AG04450 (cell line): ENCODE data around the gene PLXNA4. TPM values are rescaled to one million over a fixed set of nuclear protein-coding genes. Genes with fewer than 3 reads are reported as not detected.

Experiments used
- CTCF ChIA-PET: fragments of 300-600, 350-600 bp; formaldehyde crosslinking; extraction: SDS; loops from one replicate; lab custom pipeline; 2022; ENCODE audit warnings: antibody characterized with exemption, inconsistent platforms; lab: Charles Lee
- POLR2A ChIA-PET: fragments of 350-600 bp; formaldehyde crosslinking; extraction: SDS; loops from one replicate; lab custom pipeline; 2021; ENCODE audit warnings: antibody characterized with exemption, inconsistent platforms; lab: Yijun Ruan, JAX
- DNase-seq: peaks from one replicate; pipeline ENCODE4 v3.0.0-alpha.2; 2011; ENCODE audit warnings: low read depth, low spot score
- H3K27ac ChIP-seq: one replicate; pipeline ENCODE4 v1.5.1; 2012; ENCODE audit warnings: low read depth, low read length, control low read depth
- H3K27me3 ChIP-seq: one replicate; pipeline ENCODE4 v1.6.0; 2012; ENCODE audit warnings: low read length; ENCODE audit not compliant: control insufficient read depth, insufficient read depth
- H3K4me3 ChIP-seq: 2 replicates; pipeline ENCODE4 v1.5.1; 2011; ENCODE audit warnings: mild to moderate bottlenecking, low read depth, low read length, control low read depth
- H3K9me3 ChIP-seq: 2 replicates; pipeline ENCODE4 v1.5.1; 2012; ENCODE audit warnings: low read length; ENCODE audit not compliant: control insufficient read depth, insufficient read depth
- polyA plus RNA-seq: library from polyadenylated mRNA; depleted of rRNA; stranded (reverse); fragments of >200 nt; gene quantifications from 2 replicates; pipeline ENCODE4 v1.2.3, GENCODE V29; 2011
- TF ChIP-seq, protein P1 (sequence below): IDR thresholded peaks from 2 replicates; pipeline ENCODE4 v1.5.1; 2011; ENCODE audit warnings: low read depth, low read length, control low read depth, inconsistent platforms

Gene PLXNA4
- polyA plus RNA-seq, 1 experiment = 0.05 TPM

DNA sequence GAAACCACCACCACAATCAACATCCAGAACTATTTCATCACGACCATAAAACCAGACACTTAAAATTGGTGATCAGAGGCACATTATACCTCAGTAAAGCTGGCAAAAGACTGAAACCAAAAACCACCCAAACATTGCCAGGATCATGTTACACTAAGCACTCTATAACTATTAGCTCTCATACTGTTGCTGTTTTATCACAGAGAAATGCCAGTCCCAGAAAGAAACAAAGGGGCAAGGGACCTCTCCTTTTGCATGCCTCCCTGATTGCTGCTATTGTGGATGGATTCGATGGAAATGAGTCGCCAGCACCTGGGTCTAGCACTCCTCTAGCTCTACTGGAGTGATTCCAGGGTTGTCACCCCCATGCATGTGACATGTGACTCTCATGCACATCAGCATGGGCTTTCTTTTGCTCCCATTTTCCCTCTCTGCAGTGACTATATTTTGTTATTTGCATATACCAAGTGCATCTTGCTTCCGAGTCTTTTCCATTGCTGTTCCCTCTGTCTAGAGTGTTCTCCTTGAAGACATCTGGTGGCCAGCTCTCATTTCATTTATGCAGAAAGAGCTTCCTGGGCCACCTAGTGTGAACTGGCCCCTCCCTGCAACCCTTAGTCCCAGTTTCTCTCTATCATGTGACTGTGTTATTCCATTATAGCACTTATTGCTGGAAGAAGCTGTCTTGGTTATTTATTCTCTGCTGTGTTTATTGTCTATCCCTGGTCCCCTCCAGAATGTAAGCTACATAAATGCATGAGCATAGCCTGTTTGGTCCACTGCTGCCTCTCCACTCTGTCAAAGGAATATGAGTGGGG lies 300.6 kb downstream of the PLXNA4 start:
- POLR2A ChIA-PET = no interaction called here
- CTCF ChIA-PET = interaction anchor here (0.6 kb wide), 1 partner anchor 423 kb away, joined by 3 read pairs; no protein-coding TSS in a partner anchor
- no peak for DNase-seq
- H3K27me3 ChIP-seq = no peaks in the 10 kb centered on the region
- TF ChIP-seq, protein P1, sequence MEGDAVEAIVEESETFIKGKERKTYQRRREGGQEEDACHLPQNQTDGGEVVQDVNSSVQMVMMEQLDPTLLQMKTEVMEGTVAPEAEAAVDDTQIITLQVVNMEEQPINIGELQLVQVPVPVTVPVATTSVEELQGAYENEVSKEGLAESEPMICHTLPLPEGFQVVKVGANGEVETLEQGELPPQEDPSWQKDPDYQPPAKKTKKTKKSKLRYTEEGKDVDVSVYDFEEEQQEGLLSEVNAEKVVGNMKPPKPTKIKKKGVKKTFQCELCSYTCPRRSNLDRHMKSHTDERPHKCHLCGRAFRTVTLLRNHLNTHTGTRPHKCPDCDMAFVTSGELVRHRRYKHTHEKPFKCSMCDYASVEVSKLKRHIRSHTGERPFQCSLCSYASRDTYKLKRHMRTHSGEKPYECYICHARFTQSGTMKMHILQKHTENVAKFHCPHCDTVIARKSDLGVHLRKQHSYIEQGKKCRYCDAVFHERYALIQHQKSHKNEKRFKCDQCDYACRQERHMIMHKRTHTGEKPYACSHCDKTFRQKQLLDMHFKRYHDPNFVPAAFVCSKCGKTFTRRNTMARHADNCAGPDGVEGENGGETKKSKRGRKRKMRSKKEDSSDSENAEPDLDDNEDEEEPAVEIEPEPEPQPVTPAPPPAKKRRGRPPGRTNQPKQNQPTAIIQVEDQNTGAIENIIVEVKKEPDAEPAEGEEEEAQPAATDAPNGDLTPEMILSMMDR = no peak
- no peak overlapping the region for H3K27ac ChIP-seq
- no peak overlapping the region for H3K4me3 ChIP-seq
- H3K9me3 ChIP-seq = no peaks in the 10 kb centered on the region

- CTCF ChIA-PET = no interaction called here
- TF ChIP-seq, protein P1 = no peak
- no peak overlapping the region for H3K4me3 ChIP-seq
- no peak for DNase-seq
- POLR2A ChIA-PET = no interaction called here
- no peak overlapping the region for H3K27ac ChIP-seq
- no peaks in the 10 kb centered on the region for H3K27me3 ChIP-seq
- H3K9me3 ChIP-seq = no peaks in the 10 kb centered on the region
These were observed 303.4 kb downstream of the PLXNA4 start for GRCh38 chr7:132272763-132273371.

DNA sequence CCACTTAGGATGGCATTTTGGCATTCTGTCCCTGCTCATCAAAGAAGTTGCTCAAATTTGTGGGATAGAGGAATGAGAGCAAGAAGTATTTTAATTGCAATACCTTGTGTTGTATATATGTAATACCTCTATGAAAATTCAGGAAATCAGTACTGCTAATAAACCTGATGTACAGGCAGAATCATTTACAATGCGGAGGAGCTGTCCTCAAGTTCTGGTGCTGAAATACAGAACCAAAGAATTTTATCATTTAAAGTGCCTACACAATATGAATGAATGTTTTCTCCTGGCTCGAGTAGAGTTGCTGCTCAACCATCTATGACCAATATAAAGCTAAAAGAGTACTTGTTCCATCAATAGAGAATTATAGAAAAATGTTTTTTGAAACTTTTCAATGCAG lies 305.8 kb downstream of the PLXNA4 start:
- Histone ChIP-seq H3K27me3 (no peaks in the 10 kb centered on the region), H3K4me3 (no peak overlapping the region), H3K9me3 (no peaks in the 10 kb centered on the region), H3K27ac (no peak overlapping the region)
- ChIA-PET CTCF (interaction anchor here (2.0 kb wide), 1 partner anchor 325 kb away, joined by 9 read pairs; no protein-coding TSS in a partner anchor), POLR2A (no interaction called here)
- TF ChIP-seq, protein P1 = no peak
- no peak for DNase-seq

GRCh38 chr7:132269718-132270117 lies 306.6 kb downstream of the PLXNA4 start:
- ChIA-PET CTCF (interaction anchor here (0.9 to 2.0 kb wide), 2 partner anchors 265 to 324 kb away, joined by 3 to 9 read pairs; no protein-coding TSS in a partner anchor), POLR2A (no interaction called here)
- no peak overlapping the region for H3K4me3 ChIP-seq
- H3K27me3 ChIP-seq = no peaks in the 10 kb centered on the region
- no peaks in the 10 kb centered on the region for H3K9me3 ChIP-seq
- no peak for DNase-seq
- no peak overlapping the region for H3K27ac ChIP-seq
- TF ChIP-seq, protein P1 = no peak

DNA sequence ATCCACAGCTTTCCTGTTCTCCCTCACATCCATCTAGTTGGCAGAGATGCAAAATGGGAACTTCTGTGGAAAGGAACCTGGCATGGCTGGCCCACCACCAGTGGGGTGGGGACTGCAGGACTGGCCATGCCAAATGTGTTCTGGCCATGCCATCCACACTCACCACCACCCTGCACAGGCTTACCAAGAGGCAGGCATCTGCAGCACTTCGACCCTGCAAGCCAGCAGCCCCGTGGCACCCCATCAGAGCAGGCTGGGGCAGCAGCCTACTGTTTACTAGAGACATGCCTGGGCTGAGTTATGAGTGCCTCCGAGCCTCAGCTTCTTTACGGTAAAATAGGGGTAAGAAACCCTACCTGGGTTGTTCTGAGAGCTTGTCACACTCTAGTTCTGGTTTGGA lies 313.1 kb downstream of the PLXNA4 start:
- POLR2A ChIA-PET = no interaction called here
- TF ChIP-seq, protein P1 = no peak
- CTCF ChIA-PET = no interaction called here

More for the DNA sequence above, 313.1 kb downstream of the PLXNA4 start:
- H3K4me3 ChIP-seq = no peak overlapping the region
- no peaks in the 10 kb centered on the region for H3K27me3 ChIP-seq
- H3K27ac ChIP-seq = no peak overlapping the region
- DNase-seq = no peak
- no peaks in the 10 kb centered on the region for H3K9me3 ChIP-seq
